ENCODE results near the gene PPP3R1. TPM values are rescaled to one million over a fixed set of nuclear protein-coding genes. Genes with fewer than 3 reads are reported as not detected.

The PPP3R1 gene
- total RNA-seq, 1 experiment from 2014 or later: 70.9 TPM

GRCh38 chr2:68222287-68222686 lies 30.0 kb downstream of the PPP3R1 start:
- H3K36me3 ChIP-seq (ENCODE audit: control insufficient read depth, insufficient read depth, low read length): no peaks in the 10 kb centered on the region
- intact Hi-C loops (cut with micrococcal nuclease; ENCODE audit: unreplicated experiment): no loop called here
- H3K27me3 ChIP-seq (replicated peaks; ENCODE audit: control insufficient read depth, insufficient read depth, low read length): no peaks in the 10 kb centered on the region
- no peaks in the 10 kb centered on the region for H3K9me3 Mint-ChIP-seq (ENCODE audit: unreplicated experiment)
- H3K4me3 Mint-ChIP-seq (ENCODE audit: unreplicated experiment): no peak overlapping the region
- H3K4me1 Mint-ChIP-seq (ENCODE audit: low read depth, unreplicated experiment): peaks cover 26% of the 10 kb centered on the region
- CTCF ChIA-PET: no interaction called here
- H3K4me3 ChIP-seq (ENCODE audit: low read depth, low read length): no peak overlapping the region
- no peaks in the 10 kb centered on the region for H3K27me3 Mint-ChIP-seq (ENCODE audit: insufficient read depth, unreplicated experiment)
- H3K27ac Mint-ChIP-seq (ENCODE audit: unreplicated experiment): no peak overlapping the region
- BruUV-seq (replicated peaks): no TSS peak
- POLR2A ChIA-PET: no interaction called here
- no peaks in the 10 kb centered on the region for H3K9me3 ChIP-seq
- no peak for TF ChIP-seq CTCF (IDR thresholded peaks at IDR 0.05; ENCODE audit: insufficient read depth in 1 of 2, low read depth in 1 of 2, low read length in 1 of 2, severe bottlenecking in 1 of 2, unreplicated experiment in 1 of 2)
- peaks cover 20% of the 10 kb centered on the region for H3K36me3 Mint-ChIP-seq (ENCODE audit: insufficient read depth, unreplicated experiment)
- H3K4me1 ChIP-seq: no peaks in the 10 kb centered on the region
- no peak for DNase-seq

- no peaks in the 10 kb centered on the region for H3K27me3 Mint-ChIP-seq (ENCODE audit: insufficient read depth, unreplicated experiment)
- no peak overlapping the region for H3K27ac Mint-ChIP-seq (ENCODE audit: unreplicated experiment)
- no peaks in the 10 kb centered on the region for H3K9me3 Mint-ChIP-seq (ENCODE audit: unreplicated experiment)
- Histone ChIP-seq H3K27me3 (replicated peaks; ENCODE audit: control insufficient read depth, insufficient read depth, low read length) (no peaks in the 10 kb centered on the region), H3K4me3 (ENCODE audit: low read depth, low read length) (no peak overlapping the region), H3K9me3 (no peaks in the 10 kb centered on the region), H3K4me1 (no peaks in the 10 kb centered on the region; the same call in 1 of the 2 replicates), H3K36me3 (ENCODE audit: control insufficient read depth, insufficient read depth, low read length) (no peaks in the 10 kb centered on the region)
- H3K4me1 Mint-ChIP-seq (ENCODE audit: low read depth, unreplicated experiment): peaks cover 23% of the 10 kb centered on the region
- H3K36me3 Mint-ChIP-seq (ENCODE audit: insufficient read depth, unreplicated experiment): peaks cover 16% of the 10 kb centered on the region
- intact Hi-C loops (cut with micrococcal nuclease; ENCODE audit: unreplicated experiment): no loop called here
- no peak overlapping the region for H3K4me3 Mint-ChIP-seq (ENCODE audit: unreplicated experiment)
- no peak for DNase-seq
- TF ChIP-seq CTCF (IDR thresholded peaks at IDR 0.05; ENCODE audit: insufficient read depth in 1 of 2, low read depth in 1 of 2, low read length in 1 of 2, severe bottlenecking in 1 of 2, unreplicated experiment in 1 of 2): no peak
- BruUV-seq (replicated peaks): no TSS peak
- ChIA-PET POLR2A (no interaction called here), CTCF (no interaction called here)
Measured at GRCh38 chr2:68218343-68218901, 33.9 kb downstream of the PPP3R1 start.

- no peaks in the 10 kb centered on the region for H3K9me3 Mint-ChIP-seq (ENCODE audit: unreplicated experiment)
- TF ChIP-seq CTCF (IDR thresholded peaks at IDR 0.05; ENCODE audit: insufficient read depth in 1 of 2, low read depth in 1 of 2, low read length in 1 of 2, severe bottlenecking in 1 of 2, unreplicated experiment in 1 of 2): no peak
- Histone ChIP-seq H3K9me3 (no peaks in the 10 kb centered on the region), H3K4me3 (ENCODE audit: low read depth, low read length) (no peak overlapping the region), H3K4me1 (no peaks in the 10 kb centered on the region; the same call in 1 of the 2 replicates), H3K27me3 (replicated peaks; ENCODE audit: control insufficient read depth, insufficient read depth, low read length) (no peaks in the 10 kb centered on the region), H3K36me3 (ENCODE audit: control insufficient read depth, insufficient read depth, low read length) (no peaks in the 10 kb centered on the region)
- H3K27ac Mint-ChIP-seq (ENCODE audit: unreplicated experiment): no peak overlapping the region
- no TSS peak for BruUV-seq (replicated peaks)
- no peak overlapping the region for H3K4me3 Mint-ChIP-seq (ENCODE audit: unreplicated experiment)
- H3K27me3 Mint-ChIP-seq (ENCODE audit: insufficient read depth, unreplicated experiment): no peaks in the 10 kb centered on the region
- ChIA-PET POLR2A (no interaction called here), CTCF (no interaction called here)
- DNase-seq: no peak
- peaks cover 21% of the 10 kb centered on the region for H3K4me1 Mint-ChIP-seq (ENCODE audit: low read depth, unreplicated experiment)
- peaks cover 16% of the 10 kb centered on the region for H3K36me3 Mint-ChIP-seq (ENCODE audit: insufficient read depth, unreplicated experiment)
- intact Hi-C loops (cut with micrococcal nuclease; ENCODE audit: unreplicated experiment): no loop called here
Measured at GRCh38 chr2:68217729-68218128, 34.6 kb downstream of the PPP3R1 start.
